ENCODE data around the gene NFIC. TPM values are rescaled to one million over a fixed set of nuclear protein-coding genes. Genes with fewer than 3 reads are reported as not detected.

NFIC gene
- total and polyA plus RNA-seq, 10 of the 15 experiments (the other 5 are each of a cell fraction or from before 2014, with no cell fraction given) = 0.71 to 53.5 (median 10.2) TPM

- ChIA-PET CTCF (interaction anchor here (0.8 kb wide), 1 partner anchor 189 kb away, joined by 3 read pairs; no protein-coding TSS in a partner anchor), POLR2A (no interaction called here), SMC1A (ENCODE audit: uncharacterized antibody, unreplicated experiment) (no interaction called here), RAD21 (ENCODE audit: unreplicated experiment) (no interaction called here)
- in situ Hi-C loops (cut with MboI) (no loop called here), intact Hi-C loops (cut with micrococcal nuclease; ENCODE audit: unreplicated experiment) (no loop called here)
- Histone ChIP-seq H3K4me2 (ENCODE audit: control insufficient read depth, insufficient read depth) (no peak overlapping the region), H3K36me3 (ENCODE audit: control insufficient read depth in 2 of 2, insufficient read depth in 2 of 2, low read length in 1 of 2) (peaks cover 6 to 19% of the 10 kb centered on the region in 2 experiments), H3K9ac (ENCODE audit: control insufficient read depth, insufficient read depth, low read length) (no peak overlapping the region), H3K4me1 (ENCODE audit: control insufficient read depth, insufficient read depth, low read length) (no peaks in the 10 kb centered on the region), H4K20me1 (ENCODE audit: control insufficient read depth, insufficient read depth) (no peaks in the 10 kb centered on the region), H3K4me3 (no peak overlapping the region), H3K27me3 (replicated peaks in 1 of 2; ENCODE audit: control insufficient read depth in 2 of 2, insufficient read depth in 2 of 2, low read length in 1 of 2) (no peaks in the 10 kb centered on the region), H3K9me3 (replicated peaks; ENCODE audit: control insufficient read depth, insufficient read depth, low read length) (no peaks in the 10 kb centered on the region; the same call in 2 of the 3 replicates), H3K79me2 (ENCODE audit: control insufficient read depth, insufficient read depth, low read length) (no peaks in the 10 kb centered on the region; the same call in none of the 2 replicates), H3K27ac (ENCODE audit: control insufficient read depth, insufficient read depth) (no peak overlapping the region), H2AFZ (ENCODE audit: control insufficient read depth, low read depth, low read length) (no peak overlapping the region)
- no TSS peak for BruUV-seq (replicated peaks)
- DNase-seq (ENCODE audit: low read depth, low spot score) (no peak), FAIRE-seq (no peak), ATAC-seq (no peak)
- 98% methylated on average over 13 of the region's 14 CpGs for WGBS (ENCODE audit: insufficient coverage, insufficient replicate concordance, low lambda C conversion rate, missing lambda C conversion rate)
- no peak for TF ChIP-seq NR2F1 (conservative IDR thresholded peaks at IDR 0.05)
- TF ChIP-seq ATF2 (IDR thresholded peaks at IDR 0.05; ENCODE audit: low read length) = no peak
- TF ChIP-seq HCFC1 (IDR thresholded peaks at IDR 0.05; ENCODE audit: low read length) = no peak
- TF ChIP-seq ZBTB40 (IDR thresholded peaks at IDR 0.05; ENCODE audit: borderline replicate concordance) = no peak
- no peak for TF ChIP-seq NKRF (conservative IDR thresholded peaks at IDR 0.05)
- no peak for TF ChIP-seq MYC (IDR thresholded peaks at IDR 0.05; ENCODE audit: insufficient read depth, insufficient read length, insufficient replicate concordance, low read length, severe bottlenecking)
- TF ChIP-seq STAT1 (conservative IDR thresholded peaks at IDR 0.05) = no peak
- TF ChIP-seq E4F1 (IDR thresholded peaks at IDR 0.05; ENCODE audit: borderline replicate concordance, partially characterized antibody) = no peak
- TF ChIP-seq NR2C2 (IDR thresholded peaks at IDR 0.05; ENCODE audit: borderline replicate concordance, control insufficient read depth, insufficient read length, low read depth) = no peak
- TF ChIP-seq KAT2A (conservative IDR thresholded peaks at IDR 0.05; ENCODE audit: control insufficient read depth, low read depth, low read length) = no peak
Observed at GRCh38 chr19:3493651-3494050, 127.3 kb downstream of the NFIC start.
